PC-3 (cell line): Measurements from ENCODE around the gene PLCB2.

ENCODE experiments used
- EZH2phosphoT487 ChIP-seq: fragments of 300-600 bp; sonication (generic); IDR thresholded peaks from 2 replicates; pipeline ENCODE4 v1.6.1; 2018; ENCODE audit warnings: mild to moderate bottlenecking, antibody characterized with exemption, low read length, borderline replicate concordance
- TF ChIP-seq, protein P1 (sequence below): fragments of 300-600 bp; sonication (generic); conservative IDR thresholded peaks from 2 replicates; pipeline ENCODE4 v1.5.1; 2017; ENCODE audit warnings: antibody characterized with exemption, low read depth, mild to moderate bottlenecking, low read length

- TF ChIP-seq, protein P1, sequence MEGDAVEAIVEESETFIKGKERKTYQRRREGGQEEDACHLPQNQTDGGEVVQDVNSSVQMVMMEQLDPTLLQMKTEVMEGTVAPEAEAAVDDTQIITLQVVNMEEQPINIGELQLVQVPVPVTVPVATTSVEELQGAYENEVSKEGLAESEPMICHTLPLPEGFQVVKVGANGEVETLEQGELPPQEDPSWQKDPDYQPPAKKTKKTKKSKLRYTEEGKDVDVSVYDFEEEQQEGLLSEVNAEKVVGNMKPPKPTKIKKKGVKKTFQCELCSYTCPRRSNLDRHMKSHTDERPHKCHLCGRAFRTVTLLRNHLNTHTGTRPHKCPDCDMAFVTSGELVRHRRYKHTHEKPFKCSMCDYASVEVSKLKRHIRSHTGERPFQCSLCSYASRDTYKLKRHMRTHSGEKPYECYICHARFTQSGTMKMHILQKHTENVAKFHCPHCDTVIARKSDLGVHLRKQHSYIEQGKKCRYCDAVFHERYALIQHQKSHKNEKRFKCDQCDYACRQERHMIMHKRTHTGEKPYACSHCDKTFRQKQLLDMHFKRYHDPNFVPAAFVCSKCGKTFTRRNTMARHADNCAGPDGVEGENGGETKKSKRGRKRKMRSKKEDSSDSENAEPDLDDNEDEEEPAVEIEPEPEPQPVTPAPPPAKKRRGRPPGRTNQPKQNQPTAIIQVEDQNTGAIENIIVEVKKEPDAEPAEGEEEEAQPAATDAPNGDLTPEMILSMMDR, result no peak
- TF ChIP-seq EZH2phosphoT487, result no peak
Observed at GRCh38 chr15:40239693-40240618, 67.8 kb downstream of the PLCB2 start.
